NCI-H2171 treated with DMSO at 0.1 percent for 48 hours (cell line): ENCODE data around the gene C9orf78.

Source experiments
- DNase-seq: peaks from one replicate; lab custom pipeline; 2025; lab: John Stamatoyannopoulos, UW

C9orf78 gene, protein sequence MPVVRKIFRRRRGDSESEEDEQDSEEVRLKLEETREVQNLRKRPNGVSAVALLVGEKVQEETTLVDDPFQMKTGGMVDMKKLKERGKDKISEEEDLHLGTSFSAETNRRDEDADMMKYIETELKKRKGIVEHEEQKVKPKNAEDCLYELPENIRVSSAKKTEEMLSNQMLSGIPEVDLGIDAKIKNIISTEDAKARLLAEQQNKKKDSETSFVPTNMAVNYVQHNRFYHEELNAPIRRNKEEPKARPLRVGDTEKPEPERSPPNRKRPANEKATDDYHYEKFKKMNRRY

DNA sequence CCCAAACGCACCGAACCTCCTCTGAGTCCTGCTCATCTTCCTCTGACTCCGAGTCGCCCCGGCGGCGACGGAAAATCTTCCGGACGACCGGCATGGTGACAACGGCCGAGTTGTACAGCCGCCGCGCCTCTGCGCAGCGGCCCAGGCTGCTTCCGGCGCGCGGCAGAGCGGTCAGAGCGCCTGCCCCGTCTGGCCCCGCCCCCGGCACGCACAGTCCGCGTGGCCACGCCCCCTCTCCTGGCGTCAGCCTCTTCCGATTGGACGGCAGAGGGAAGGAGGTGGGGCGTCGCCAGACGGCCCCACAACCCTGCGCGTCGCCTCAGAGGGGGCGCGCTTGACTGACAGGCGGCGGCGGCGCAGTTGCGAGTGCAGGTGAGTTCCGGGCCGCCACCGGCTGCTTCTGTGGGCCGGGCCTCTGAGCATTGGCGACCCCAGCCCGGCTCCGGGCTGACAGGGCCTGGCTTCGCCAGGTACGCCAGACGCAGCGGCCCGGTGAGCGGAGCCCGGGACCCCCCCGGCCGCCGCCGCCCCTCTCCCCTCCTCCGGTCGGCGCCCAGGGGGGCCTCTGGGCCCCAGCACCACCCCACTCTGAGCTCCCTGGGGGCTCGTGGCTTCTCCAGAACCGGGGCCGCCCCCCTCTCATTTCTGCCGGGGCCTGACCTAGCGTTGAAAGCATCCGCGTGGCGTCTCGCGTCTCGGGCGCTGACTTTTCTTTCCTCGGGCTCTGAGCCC, at the start of gene C9orf78, which contains the start of gene USP20:
C9orf78 (minus strand) TSS at position 148 of the 732 bp plus-strand sequence; CDS start at position 94, 54 bp downstream.
USP20 (plus strand) TSS at position 331 of the 732 bp plus-strand sequence. CDS start 17,098 bp downstream, outside the sequence.
- peak; percentile 98 for DNase-seq

DNA sequence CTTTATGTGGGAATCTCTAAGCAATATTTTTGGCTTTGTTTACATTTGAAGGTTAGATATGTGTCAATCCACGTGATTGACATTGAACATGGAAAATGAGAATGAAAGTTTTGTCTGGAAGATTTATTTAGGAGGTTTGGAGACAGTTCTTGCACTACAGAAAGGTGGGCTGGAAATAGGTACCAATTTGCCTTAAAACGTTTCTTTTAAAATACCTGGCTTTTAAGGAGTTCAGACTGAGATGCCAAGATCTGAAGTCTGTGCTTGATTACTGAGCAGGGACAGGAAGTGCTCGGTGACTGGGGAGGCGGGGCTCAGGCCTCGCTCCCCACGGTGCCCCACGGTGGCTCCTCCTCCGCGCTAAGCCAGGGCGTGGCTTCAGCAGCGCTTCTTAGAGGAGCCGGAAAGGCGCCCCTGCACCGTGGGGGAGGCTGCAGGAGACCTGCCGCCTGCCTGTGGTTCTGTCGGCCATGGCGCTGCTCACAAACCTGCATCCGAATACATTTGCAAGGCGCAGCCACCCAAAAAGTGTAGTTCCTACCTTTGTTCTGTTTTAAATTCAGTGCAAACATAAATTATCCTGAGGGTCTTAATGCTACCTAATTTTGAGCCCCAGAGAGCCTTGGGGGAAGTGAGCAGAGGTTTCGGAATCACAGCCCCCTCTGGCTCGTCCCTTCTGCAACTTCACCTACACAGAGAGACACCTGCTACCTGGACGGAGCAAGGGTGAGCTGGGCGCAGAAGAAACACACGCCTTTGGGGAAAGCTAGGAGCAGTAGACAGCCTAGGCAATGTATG, 49.3 kb upstream of the C9orf78 start:
- DNase-seq, result peak; percentile 76

DNA sequence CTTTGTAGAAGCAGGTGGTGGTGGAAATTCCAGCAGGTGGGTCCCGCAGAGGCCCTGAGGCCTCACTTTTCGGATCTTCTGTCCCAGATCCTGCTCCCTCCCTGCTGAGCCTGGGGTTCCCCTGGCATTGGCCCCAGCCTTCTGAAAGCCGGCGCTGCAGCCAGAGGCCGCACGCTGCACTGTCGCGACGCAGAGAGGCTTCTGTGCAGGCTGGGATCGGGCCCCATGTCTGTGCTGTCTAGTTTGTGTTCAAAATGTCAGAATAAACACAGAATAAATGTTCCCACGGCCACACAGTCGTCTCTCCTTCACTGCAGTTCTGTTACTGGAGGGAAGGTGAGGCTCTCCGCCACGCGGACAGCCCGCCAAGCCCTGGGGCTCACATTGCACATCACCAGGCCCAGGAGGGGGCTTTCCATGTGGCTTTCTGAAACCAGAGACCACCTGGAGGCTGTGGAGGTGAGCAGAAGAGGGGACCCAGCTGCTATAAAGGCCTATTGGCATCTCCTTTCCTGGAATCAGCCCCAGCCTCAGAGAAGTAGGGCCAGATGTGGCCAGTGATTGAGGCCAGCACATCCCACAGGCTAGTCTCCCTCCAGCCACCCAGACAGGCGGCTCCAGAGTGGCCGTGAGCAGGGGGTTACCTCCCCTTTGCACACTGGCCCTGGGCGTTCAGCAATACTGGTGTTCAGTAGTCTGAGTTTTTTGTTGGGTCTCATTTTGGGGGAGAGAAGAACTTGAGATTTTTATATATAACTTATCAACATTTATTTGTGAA, 46.7 kb upstream of the C9orf78 start:
- DNase-seq, result no peak

DNA sequence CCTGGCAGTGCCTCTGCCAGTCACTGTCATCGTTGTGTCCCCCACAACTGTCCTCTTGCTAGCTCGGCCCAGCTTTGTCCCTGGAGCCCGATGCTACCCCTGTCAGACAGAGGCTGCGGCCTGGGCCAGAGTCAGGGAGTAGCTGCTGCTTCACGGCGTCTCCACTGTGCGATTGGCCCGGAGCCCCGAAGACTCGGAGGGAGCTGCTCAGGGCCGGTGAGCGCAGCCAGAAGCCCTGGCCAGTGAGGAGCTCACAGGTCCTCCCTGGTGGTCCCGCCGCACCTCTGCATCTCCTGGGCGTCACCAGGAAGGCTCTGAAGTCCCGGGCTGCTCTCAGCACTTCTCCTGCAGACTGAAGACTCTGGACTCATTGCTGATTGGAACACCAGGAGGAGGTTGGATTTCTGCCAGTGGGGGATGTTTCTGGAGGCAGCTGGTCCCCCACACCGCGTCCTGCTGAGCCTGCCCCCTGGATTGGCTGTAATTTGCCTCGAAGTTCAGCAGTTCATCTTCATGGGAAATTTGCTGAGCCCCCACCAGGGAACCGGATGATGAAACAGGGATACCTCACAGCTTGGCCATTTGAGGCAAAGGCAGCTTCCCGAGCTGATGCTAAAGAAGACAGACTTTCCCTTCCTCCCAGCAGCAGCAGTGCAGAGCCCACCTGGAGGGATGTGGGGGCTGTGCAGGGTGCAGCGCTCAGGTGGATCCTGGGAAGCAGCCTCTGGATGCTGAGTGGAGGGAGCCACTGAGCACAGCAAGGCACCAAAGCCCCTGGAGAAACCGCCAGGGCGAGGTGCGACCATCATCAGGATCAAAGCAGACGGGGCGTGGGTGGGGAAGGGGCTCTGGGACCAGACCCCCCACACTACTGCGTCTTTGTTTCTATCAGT, 45.8 kb upstream of the C9orf78 start:
- peak; percentile 13 for DNase-seq

DNA sequence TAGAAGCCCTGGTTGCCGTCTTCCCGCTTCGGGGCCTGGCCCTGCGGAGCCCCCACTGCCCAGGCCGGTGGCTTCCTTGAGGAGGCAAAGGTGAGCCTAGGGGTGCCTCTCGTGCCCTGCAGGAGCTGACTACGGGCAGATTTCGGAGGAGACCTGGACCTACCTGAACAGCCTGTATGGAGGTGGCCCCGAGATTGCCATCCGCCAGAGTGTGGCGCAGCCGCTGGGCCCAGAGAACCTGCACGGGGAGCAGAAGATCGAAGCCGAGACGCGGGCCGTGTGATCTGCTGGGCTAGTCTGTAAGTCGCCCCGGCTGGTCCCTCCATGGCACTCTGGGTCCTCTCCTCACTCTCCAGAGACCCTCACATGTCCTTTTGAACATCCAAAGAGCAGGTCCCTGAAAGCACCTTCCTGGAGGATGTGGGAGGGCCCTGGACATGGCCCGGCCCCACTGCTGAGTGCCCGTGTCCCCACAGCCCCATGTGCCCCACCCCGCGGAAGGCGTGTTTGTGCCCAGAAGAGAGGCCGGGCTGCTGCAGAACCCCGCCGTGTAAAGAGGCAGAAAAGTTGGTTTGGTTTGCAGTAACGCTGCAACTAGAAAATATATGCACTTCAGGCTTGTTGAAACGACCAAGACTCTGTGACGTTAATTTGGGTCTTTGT, 45.0 kb upstream of the C9orf78 start:
- no peak for DNase-seq

DNA sequence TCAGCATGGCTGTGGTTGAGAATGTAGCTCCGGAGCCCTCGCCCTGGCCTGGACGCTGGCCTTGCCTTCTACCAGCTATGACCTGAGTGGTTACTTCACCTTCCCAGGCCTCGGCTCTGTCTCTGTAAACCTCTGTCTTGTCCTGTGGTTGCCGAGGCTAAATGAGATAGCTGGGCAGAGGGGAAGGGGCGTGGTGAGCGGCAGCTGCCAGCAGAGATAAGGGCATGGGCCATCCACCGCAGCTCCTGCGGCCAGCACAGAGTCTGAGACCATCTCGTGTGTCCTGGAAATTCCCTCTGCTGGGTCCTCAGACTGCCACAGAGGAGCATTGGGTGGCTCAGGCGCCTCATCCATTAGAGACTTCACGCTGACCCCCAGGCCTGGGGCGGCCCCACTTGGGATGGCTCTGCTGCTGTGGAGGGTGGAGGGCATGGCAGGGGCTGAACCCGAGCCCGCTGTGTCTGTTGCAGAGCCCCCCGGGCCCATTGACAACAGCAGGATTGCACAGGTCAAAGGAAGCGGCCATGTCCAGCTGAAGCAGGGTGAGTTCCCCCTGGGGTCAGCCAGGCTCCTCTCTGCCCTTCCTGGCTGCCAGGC, 44.1 kb upstream of the C9orf78 start:
- no peak for DNase-seq

DNA sequence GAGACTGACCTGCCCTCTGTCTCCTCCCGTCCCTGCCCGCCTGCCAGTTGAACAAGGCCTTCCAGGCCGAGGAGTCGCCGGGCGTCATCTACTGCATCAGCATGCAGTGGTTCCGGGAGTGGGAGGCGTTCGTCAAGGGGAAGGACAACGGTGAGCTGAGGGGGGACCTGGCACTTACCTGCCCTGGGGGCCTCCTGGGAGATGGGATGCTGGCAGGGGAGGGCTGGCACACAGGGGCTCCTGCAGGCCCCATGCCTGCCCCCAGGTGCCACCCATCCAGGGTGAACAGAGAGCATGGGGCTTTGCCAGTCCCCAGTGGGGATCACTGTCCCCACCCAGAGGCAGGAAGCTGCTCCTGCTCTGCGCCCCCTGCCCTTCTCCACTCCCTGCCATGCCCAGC, 43.2 kb upstream of the C9orf78 start:
- no peak for DNase-seq

DNA sequence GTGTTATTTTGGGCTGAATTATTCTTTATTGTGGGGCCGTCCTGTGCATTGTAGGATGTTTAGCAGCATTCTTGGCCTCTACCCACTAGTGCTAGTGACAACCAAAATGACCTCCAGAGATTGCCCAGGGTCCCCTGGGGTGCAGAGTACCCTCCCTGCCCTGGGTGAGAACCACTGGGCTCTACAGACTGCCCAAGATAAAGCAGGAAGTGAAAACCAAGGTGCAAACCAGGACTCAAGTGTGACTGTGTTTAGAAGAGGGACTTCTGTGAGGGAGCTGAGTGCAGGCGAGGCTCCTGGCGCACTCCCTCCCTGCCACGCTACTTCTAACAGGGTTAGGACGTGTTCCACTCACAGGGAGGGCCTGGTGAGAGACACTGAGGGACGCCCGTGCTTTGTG, 41.7 kb upstream of the C9orf78 start:
- no peak for DNase-seq

DNA sequence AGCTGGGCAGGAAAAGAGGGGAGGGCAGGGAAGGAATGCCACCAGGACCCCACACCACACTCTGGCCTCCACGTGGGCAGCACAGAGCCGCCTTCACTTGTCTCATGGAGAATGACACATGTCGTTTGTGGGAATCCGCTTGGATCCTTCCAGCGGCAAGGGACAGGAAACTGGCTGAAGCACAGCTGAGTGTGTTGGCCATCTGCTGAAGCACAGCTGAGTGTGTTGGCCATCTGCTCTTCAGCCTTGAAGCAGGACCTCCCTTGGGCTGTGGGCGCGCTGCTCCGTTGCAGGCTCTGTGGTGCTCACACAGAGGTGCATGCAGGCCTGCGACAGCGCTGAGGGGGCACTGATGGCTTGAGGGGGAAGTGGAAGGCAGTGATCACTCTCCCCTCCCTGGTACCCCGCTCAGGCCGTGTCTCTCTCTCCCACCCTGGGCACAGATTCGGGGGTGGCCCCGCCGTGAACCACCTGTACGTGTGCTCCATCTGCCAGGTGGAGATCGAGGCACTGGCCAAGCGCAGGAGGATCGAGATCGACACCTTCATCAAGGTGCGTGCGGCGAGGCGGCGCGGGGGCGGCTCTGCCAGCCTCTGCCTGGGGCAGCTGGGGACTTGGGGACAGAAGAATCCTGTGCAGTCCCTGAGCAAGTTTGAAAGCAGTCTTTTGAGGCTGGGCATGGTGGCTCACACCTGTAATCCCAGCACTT, 40.8 kb upstream of the C9orf78 start:
- peak; percentile 38 for DNase-seq

DNA sequence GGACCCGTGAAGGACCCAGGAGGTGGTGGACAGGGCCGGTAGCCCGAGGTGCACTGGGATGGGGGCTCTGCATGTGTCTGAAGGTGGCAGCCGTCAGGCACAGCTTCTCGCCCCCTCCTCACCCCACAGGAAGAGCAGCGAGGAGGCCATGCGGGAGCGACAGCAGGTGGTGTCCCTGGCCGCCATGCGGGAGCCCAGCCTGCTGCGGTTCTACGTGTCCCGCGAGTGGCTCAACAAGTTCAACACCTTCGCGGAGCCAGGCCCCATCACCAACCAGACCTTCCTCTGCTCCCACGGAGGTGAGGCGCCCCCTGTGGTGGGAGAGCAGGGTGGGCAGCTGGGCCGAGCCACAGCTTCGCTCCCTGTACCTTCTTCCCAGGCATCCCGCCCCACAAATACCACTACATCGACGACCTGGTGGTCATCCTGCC, 40.1 kb upstream of the C9orf78 start:
- no peak for DNase-seq

DNA sequence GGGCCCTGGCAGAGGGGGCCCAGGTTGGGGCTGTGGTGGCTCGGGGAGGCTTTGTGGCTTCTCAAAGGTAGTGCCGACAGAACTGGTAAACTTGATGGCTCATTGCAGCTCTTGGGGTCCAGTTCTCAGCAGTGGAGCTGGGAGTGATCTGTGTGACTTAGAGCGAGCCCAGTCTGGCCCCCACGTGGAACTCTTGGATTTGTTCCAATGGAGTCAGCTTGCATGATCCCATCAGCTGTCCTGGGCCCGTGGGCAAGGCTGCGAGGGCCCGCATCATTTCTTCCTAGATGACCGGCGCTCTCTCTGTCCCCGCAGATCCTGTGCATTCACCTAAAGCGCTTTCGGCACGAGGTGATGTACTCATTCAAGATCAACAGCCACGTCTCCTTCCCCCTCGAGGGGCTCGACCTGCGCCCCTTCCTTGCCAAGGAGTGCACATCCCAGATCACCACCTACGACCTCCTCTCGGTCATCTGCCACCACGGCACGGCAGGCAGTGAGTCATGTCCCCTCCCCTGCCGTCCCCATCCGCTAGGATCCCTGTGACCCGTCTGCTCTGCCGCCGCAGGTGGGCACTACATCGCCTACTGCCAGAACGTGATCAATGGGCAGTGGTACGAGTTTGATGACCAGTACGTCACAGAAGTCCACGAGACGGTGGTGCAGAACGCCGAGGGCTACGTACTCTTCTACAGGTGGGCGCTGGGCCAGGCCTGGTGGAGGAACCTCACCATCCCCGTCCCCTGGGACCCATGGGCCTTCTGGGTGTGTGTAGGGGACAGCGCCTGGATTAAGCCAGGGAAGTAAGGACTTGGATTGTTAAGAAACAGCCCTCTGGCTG, 39.4 kb upstream of the C9orf78 start:
- no peak for DNase-seq

DNA sequence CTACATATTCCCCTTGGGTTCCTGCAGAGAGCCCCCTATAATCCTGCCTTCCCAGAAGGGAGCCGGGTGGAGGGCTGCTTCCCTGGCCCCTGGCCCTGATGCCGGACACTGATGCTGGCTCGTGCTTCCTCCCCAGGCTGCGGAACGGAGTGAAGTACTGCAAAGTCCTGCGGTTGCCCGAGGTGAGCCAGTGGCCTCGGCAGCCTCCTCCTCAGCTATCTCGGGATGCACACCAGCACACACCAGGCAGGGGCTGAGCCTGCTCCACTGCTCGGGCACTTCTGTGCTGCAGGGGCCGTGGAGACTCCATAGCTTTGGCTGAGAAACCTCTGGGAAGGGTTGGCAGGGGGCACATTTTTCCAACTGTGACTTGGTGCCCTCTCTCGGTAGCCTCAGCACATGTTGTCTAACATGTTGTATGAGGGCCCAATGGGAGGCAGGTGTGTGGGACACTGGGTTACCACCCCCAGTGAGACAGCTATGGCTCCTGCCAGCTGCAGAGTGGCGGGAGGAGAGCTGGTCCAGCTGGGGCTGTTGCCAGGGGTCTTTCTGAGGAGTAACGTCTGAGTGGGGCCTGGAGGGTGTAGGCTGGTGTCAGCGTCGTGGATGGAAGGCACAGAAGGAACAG, 38.6 kb upstream of the C9orf78 start:
- no peak for DNase-seq

DNA sequence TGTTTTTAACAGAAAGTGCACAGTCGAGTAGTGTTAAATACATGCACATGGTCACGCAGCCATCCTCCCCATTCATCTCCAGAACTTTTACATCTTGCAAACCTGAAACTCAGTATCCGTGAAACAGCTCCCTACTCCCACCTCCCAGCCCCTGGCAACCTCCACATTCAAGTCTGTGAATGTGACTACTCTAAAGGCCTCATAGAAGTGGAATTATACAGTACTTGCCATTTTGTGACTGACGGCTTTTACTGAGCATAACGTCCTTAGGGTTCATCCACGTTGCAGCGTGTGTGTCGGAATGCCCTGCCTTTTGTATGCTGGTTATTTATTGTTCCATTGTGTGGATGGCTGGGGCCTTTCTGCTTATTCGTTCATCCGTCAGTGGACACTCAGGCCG, 36.0 kb upstream of the C9orf78 start:
- DNase-seq, result no peak

DNA sequence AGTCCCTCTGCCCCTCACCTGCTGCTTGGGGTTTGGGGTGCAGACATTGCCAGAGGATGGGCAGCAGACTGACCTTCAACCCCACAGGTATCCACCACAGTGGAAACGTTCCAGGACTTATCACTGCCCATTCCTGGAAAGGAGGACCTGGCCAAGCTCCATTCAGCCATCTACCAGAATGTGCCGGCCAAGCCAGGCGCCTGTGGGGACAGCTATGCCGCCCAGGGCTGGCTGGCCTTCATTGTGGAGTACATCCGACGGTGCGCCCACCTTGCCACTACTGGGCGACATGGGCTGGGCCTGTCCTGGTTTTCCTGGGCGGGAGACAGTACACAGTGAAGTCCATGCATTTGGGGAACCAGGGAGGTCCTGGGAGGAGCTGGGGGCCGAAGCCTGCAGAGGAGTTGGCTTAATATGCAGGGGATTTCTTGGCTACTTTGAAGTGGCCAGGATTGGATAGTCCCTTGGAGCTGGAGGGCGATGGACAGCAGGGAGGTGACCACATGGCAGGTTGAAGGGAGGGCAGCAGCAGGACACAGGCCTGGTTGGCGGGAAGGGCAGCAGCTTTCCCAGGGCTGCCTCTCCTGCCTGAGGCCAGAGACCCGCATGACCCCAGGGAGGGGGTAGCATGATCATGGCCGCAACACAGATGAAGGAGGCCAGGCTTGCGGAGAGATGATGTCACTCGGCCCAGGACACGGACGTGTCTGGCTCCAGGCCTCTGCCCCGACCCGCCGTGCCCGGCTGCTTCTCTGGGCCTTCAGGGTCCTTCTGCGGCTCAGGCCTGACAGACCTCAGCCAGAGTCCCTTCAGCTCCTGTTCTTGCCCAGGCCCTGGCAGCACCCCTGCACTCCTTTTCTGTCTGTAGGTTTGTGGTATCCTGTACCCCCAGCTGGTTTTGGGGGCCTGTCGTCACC, 34.8 kb upstream of the C9orf78 start:
- no peak for DNase-seq

DNA sequence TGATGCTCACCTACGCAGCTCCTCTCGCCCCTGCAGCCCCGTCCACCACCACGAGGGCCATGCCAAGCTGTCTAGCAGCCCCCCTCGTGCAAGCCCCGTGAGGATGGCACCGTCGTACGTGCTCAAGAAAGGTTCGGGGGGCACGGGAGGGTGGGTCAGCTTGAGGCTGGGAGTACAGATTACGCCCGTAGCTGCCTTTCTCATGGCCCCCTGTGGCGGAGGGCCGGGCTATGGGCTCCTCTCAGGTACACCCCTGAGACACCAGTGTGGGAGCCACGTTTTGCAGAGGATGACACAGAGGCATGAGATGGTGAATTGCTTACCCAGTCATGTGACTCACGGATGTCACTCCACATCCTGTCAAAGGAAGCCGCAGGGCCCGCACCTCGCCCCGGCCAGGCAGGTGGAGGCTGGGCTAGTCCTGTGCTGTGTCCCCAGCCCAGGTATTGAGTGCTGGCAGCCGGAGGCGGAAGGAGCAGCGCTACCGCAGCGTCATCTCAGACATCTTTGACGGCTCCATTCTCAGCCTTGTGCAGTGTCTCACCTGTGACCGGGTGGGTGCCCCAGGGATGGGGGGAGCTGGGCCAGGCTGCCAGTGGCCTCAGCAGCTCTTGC, 33.9 kb upstream of the C9orf78 start:
- no peak for DNase-seq
